Neuronal stem cell (in vitro differentiated cells): Measurements from ENCODE around the gene HIPK2.

Source experiments
- DNase-seq: peaks from one replicate; pipeline ENCODE4 v3.0.0-alpha.2; 2013; ENCODE audit warnings: low spot score
- H2AFZ ChIP-seq: one replicate; pipeline ENCODE4 v1.6.1; 2013; ENCODE audit warnings: mild to moderate bottlenecking, low read length, inconsistent platforms
- H2AK5ac ChIP-seq: 2 replicates; pipeline ENCODE4 v1.6.1; 2013; ENCODE audit warnings: low read depth, mild to moderate bottlenecking, inconsistent platforms, low read length, moderate library complexity, mixed read lengths
- H2BK120ac ChIP-seq: 2 replicates; pipeline ENCODE4 v1.6.1; 2013; ENCODE audit warnings: low read depth, mild to moderate bottlenecking, inconsistent platforms, low read length, moderate library complexity, mixed read lengths
- H2BK12ac ChIP-seq: one replicate; pipeline ENCODE4 v1.6.1; 2013; ENCODE audit warnings: low read length, inconsistent platforms
- H2BK15ac ChIP-seq: 2 replicates; pipeline ENCODE4 v1.6.1; 2013; ENCODE audit warnings: mild to moderate bottlenecking, low read length, inconsistent platforms, mixed read lengths
- H2BK5ac ChIP-seq: one replicate; pipeline ENCODE4 v1.6.1; 2013; ENCODE audit warnings: inconsistent platforms, mild to moderate bottlenecking, low read length, moderate library complexity
- H3K14ac ChIP-seq: one replicate; pipeline ENCODE4 v1.6.1; 2013; ENCODE audit warnings: low read length, inconsistent platforms
- H3K18ac ChIP-seq: 2 replicates; pipeline ENCODE4 v1.6.1; 2013; ENCODE audit warnings: low read length, inconsistent platforms
- H3K23ac ChIP-seq: 2 replicates; pipeline ENCODE4 v1.6.1; 2013; ENCODE audit warnings: low read depth, mild to moderate bottlenecking, mixed read lengths, low read length, inconsistent platforms; ENCODE audit not compliant: poor library complexity
- H3K27ac ChIP-seq: replicated peaks from 3 replicates; pipeline ENCODE4 v1.5.1; 2013; ENCODE audit warnings: low read length, inconsistent platforms
- H3K27me3 ChIP-seq, 3 experiments: 2 replicates each; pipeline ENCODE4 v1.6.1; 2013; ENCODE audit warnings: low read length in 3 of 3, mild to moderate bottlenecking in 2 of 3, inconsistent platforms in 1 of 3, low read depth in 1 of 3, mixed read lengths in 1 of 3, moderate library complexity in 1 of 3; ENCODE audit not compliant: control insufficient read depth in 3 of 3, insufficient read depth in 3 of 3
- H3K36me3 ChIP-seq, 2 donors: replicated peaks in 1 of 2; 2 replicates each; pipeline ENCODE4 v1.6.1; 2013; ENCODE audit warnings: low read length in 2 of 2; ENCODE audit not compliant: control insufficient read depth in 2 of 2, insufficient read depth in 2 of 2
- H3K4ac ChIP-seq: 2 replicates; pipeline ENCODE4 v1.6.1; 2013; ENCODE audit warnings: inconsistent platforms, mild to moderate bottlenecking, low read length, moderate library complexity
- H3K4me1 ChIP-seq, 2 donors: 1 replicate in 1 of 2; 2 replicates in 1 of 2; pipeline ENCODE4 v1.6.1; 2013; ENCODE audit warnings: low read length in 2 of 2, low read depth in 1 of 2; ENCODE audit not compliant: control insufficient read depth in 2 of 2, insufficient read depth in 1 of 2
- H3K4me2 ChIP-seq: one replicate; pipeline ENCODE4 v1.6.1; 2013; ENCODE audit warnings: mild to moderate bottlenecking, low read length, inconsistent platforms; ENCODE audit not compliant: insufficient read depth, poor library complexity, severe bottlenecking
- H3K4me3 ChIP-seq, 2 donors: 2 replicates each; pipeline ENCODE4 v1.5.1; 2013; ENCODE audit warnings: low read length in 2 of 2, mild to moderate bottlenecking in 2 of 2, inconsistent platforms in 1 of 2, moderate library complexity in 1 of 2
- H3K79me1 ChIP-seq: one replicate; pipeline ENCODE4 v1.6.1; 2013; ENCODE audit warnings: low read depth, mild to moderate bottlenecking, inconsistent platforms, low read length, moderate library complexity
- H3K9ac ChIP-seq: one replicate; pipeline ENCODE4 v1.6.1; 2013; ENCODE audit warnings: mild to moderate bottlenecking, low read depth, low read length, inconsistent platforms; ENCODE audit not compliant: poor library complexity
- H3K9me3 ChIP-seq, 2 donors: replicated peaks in 1 of 2; 2 replicates each; pipeline versions ENCODE3 to v1.6.1; 2013; ENCODE audit warnings: low read length in 2 of 2, mild to moderate bottlenecking in 2 of 2, inconsistent platforms in 1 of 2, low read depth in 1 of 2, mixed read lengths in 1 of 2, moderate library complexity in 1 of 2; ENCODE audit not compliant: control insufficient read depth in 2 of 2, insufficient read depth in 1 of 2
- H4K8ac ChIP-seq: one replicate; pipeline ENCODE4 v1.6.1; 2013; ENCODE audit warnings: low read depth, mild to moderate bottlenecking, inconsistent platforms, low read length, moderate library complexity
- H4K91ac ChIP-seq: one replicate; pipeline ENCODE4 v1.6.1; 2013; ENCODE audit warnings: low read length, low read depth, mild to moderate bottlenecking, inconsistent platforms; ENCODE audit not compliant: poor library complexity
- WGBS, 2 donors: extraction: QIAGEN DNeasy Blood & Tissue Kit; methylation state at CpG; one replicate each; pipeline ENCODE4 v1.1.7; 2013; ENCODE audit warnings: missing lambda C conversion rate in 2 of 2, mixed read lengths in 1 of 2; ENCODE audit not compliant: insufficient read length in 2 of 2, insufficient replicate concordance in 1 of 2; ENCODE audit errors: extremely low coverage in 2 of 2; 5-methylcytosine and 5-hydroxymethylcytosine counted together

The HIPK2 gene

DNA sequence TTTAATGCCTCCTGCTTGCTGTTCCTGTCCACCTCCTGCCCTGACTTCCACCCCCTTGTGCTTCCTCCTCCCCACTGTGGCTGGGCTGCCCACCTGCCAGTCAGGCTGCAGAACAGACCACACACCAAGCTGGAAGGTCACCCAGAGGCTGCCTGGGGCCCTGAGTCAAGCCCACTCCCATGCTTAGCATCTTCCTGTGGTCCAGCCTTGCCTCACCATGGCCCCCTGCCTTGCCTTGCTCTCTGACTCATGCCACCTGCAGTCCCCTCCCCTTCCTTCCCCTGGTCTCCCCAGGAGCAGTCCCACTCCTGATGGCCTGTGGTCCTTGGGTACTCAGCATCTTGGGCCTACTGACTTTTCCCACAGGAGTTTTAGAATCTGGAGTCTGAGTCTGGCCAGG is 252.0 kb downstream of the HIPK2 start:
- Histone ChIP-seq H3K9ac (no peak overlapping the region), H3K4me2 (no peak overlapping the region), H3K27me3 (peaks cover 8 to 63% (median 38%) of the 10 kb centered on the region in 3 experiments), H2BK15ac (no peak overlapping the region), H3K23ac (peak overlapping the region; percentile 12), H3K14ac (no peak overlapping the region), H2BK5ac (no peak overlapping the region), H2AK5ac (no peak overlapping the region), H3K4me3 (peak overlapping the region in 1 of 2 donors; percentile 30), H3K4ac (no peak overlapping the region), H2BK12ac (no peak overlapping the region), H3K18ac (peak overlapping the region; percentile 49), H4K8ac (no peak overlapping the region), H3K9me3 (peaks cover 6 to 10% of the 10 kb centered on the region in 2 donors), H2AFZ (no peak overlapping the region), H3K79me1 (peaks cover 2% of the 10 kb centered on the region), H3K27ac (no peak overlapping the region), H4K91ac (no peak overlapping the region), H2BK120ac (no peak overlapping the region), H3K4me1 (peaks cover 0 to 2% of the 10 kb centered on the region in 2 donors), H3K36me3 (no peaks in the 10 kb centered on the region)
- DNase-seq: no peak

GRCh38 chr7:139525239-139525638 is 252.6 kb downstream of the HIPK2 start:
- Histone ChIP-seq H3K18ac (no peak overlapping the region), H2BK15ac (no peak overlapping the region), H2AK5ac (no peak overlapping the region), H3K4ac (no peak overlapping the region), H3K27me3 (peaks cover 8 to 63% (median 38%) of the 10 kb centered on the region in 3 experiments), H3K4me3 (no peak overlapping the region), H2BK120ac (no peak overlapping the region), H3K9ac (no peak overlapping the region), H3K4me2 (no peak overlapping the region), H4K8ac (no peak overlapping the region), H4K91ac (no peak overlapping the region), H3K79me1 (peaks cover 2% of the 10 kb centered on the region), H3K9me3 (peaks cover 6 to 10% of the 10 kb centered on the region in 2 donors), H3K36me3 (no peaks in the 10 kb centered on the region), H3K4me1 (peaks cover 0 to 2% of the 10 kb centered on the region in 2 donors), H3K27ac (no peak overlapping the region), H3K14ac (no peak overlapping the region), H2BK12ac (no peak overlapping the region), H2BK5ac (no peak overlapping the region), H3K23ac (no peak overlapping the region), H2AFZ (no peak overlapping the region)
- DNase-seq: no peak
- WGBS, 2 donors: no CpG with 5 or more reads among the region's 10 CpGs

DNA sequence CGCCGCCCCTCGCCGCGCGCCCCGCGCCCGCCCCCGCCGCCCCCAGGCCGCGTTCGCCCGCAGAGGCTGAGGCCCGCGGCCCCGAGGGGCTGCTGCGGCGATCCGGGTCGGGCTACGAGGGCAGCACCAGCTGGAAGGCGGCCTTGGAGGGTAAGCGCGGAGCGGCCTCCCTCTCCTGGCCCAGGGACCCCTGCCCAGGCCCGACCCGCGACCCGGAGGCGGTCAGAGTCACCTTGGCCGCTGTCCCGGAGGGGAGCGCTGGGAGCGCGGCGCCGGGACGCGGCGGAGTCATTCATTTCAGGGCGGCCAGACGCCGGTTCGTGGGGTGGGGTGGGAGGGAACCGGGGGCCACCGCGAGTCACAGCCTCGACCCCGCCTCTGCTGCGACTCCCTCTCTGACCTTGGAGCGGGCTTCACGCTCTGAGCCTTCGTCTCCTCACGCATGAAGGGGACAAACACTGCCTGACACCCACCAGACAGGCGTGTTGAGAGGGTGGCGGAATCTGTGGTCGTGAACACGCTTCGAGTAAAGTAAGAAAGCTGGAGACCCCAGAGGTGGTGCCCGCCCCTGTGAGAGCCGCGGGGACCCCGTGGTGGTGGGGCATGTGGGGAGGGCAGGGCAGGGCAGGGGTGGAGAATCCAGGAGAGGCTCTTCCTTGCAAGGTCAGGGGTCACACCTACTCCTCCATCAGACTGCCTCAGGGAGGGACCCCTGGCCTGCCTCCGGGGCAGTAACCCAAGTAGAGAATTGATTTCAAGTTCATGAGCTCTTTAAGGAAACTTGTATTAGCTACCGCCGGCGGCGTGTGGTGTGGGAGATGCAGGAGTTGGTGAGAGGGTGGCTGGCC is 253.6 kb downstream of the HIPK2 start:
- Histone ChIP-seq H3K27ac (no peak overlapping the region), H4K91ac (no peak overlapping the region), H3K9me3 (peaks cover 6 to 10% of the 10 kb centered on the region in 2 donors), H2AFZ (peak overlapping the region; percentile 45), H3K27me3 (peaks cover 8 to 63% (median 38%) of the 10 kb centered on the region in 3 experiments), H3K9ac (peak overlapping the region; percentile 77), H3K36me3 (no peaks in the 10 kb centered on the region), H3K23ac (peak overlapping the region; percentile 82), H2BK120ac (no peak overlapping the region), H2AK5ac (peak overlapping the region; percentile 68), H3K4me3 (peak overlapping the region in 1 of 2 donors; percentile 84), H3K14ac (no peak overlapping the region), H2BK5ac (no peak overlapping the region), H3K79me1 (peaks cover 2% of the 10 kb centered on the region), H3K4ac (no peak overlapping the region), H3K18ac (peak overlapping the region; percentile 84), H2BK15ac (no peak overlapping the region), H4K8ac (no peak overlapping the region), H3K4me2 (peak overlapping the region; percentile 86), H3K4me1 (peaks cover 0 to 2% of the 10 kb centered on the region in 2 donors), H2BK12ac (no peak overlapping the region)
- DNase-seq: no peak
- no CpG with 5 or more reads among the region's 70 CpGs for WGBS, 2 donors

DNA sequence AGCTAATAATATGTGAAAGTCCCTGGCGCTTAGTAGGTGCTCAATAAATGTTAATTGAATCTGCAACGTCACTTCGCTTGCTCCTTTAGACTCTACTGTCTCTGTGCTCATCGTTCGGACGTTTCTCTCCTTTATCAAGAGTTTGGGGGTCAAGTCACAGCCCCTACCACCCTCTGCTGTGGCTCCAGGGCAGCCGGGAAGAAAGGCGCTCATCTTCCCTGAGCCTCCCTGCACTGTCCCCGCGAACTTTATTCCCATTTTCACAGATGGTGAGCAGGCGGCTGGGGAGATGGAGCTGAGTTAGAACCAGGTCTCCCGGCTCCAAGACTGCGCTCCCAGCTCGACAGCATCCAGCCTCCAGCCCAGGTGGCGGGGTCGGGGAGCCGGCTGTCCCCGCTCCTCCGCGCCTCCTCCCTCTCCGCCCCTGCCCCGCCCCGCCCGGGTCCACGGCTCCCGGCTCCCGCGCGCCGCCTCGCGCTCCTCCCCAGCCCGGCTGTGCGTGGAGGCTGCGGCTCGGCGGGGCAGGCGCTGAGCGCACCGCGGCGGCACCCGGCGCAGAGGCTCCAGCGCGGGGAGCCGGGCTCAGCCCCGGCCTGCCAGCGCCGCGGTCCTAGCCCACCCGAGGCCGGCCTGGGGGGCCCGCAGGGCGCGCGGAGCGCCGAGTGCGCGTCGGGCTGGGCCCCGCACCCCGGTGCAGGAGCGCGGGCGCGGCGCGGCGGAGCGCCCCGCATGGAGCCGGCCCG is 254.4 kb downstream of the HIPK2 start, which contains the start of gene CLEC2L:
Gene CLEC2L, plus strand, starts transcription at position 487 of the 743 bp plus-strand sequence. Its CDS starts 243 bp downstream, at position 730.
- H3K4ac ChIP-seq: no peak within 1 kb of the TSS
- peak within 1 kb of the TSS; percentile 89 for H3K4me2 ChIP-seq
- H3K27me3 ChIP-seq: peaks cover 8 to 63% (median 38%) of the 10 kb centered on the region in 3 experiments
- no CpG with 5 or more reads among the region's 75 CpGs for WGBS, 2 donors
- peak within 1 kb of the TSS; percentile 31 to 84 for H3K4me3 ChIP-seq
- H2AK5ac ChIP-seq: peak within 1 kb of the TSS; percentile 68
- H2BK120ac ChIP-seq: no peak within 1 kb of the TSS
- H4K8ac ChIP-seq: no peak within 1 kb of the TSS
- H2AFZ ChIP-seq: peak within 1 kb of the TSS; percentile 80
- H3K14ac ChIP-seq: no peak within 1 kb of the TSS
- no peak within 1 kb of the TSS for H2BK15ac ChIP-seq
- H3K9ac ChIP-seq: peak within 1 kb of the TSS; percentile 77
- H3K23ac ChIP-seq: peak within 1 kb of the TSS; percentile 93
- H2BK12ac ChIP-seq: no peak within 1 kb of the TSS
- H3K4me1 ChIP-seq: peaks cover 0 to 2% of the 10 kb centered on the region in 2 donors
- H3K18ac ChIP-seq: peak within 1 kb of the TSS; percentile 84
- no peaks in the 10 kb centered on the region for H3K36me3 ChIP-seq
- no peak for DNase-seq
- H3K27ac ChIP-seq: no peak within 1 kb of the TSS
- H2BK5ac ChIP-seq: no peak within 1 kb of the TSS
- H3K79me1 ChIP-seq: peaks cover 2% of the 10 kb centered on the region
- H4K91ac ChIP-seq: no peak within 1 kb of the TSS
- peaks cover 6 to 10% of the 10 kb centered on the region in 2 donors for H3K9me3 ChIP-seq
